ENCODE data around the gene NUTM2D.
"Not testable (repeated sequence)": the region's sequence is repeated elsewhere in the genome, so short reads cannot be mapped to it uniquely, and the experiment has no call there.

Gene NUTM2D

GRCh38 chr10:87357444-87357843 lies at the start of gene NUTM2D:
NUTM2D (plus strand) TSS chr10:87357744; CDS start chr10:87358266, 522 bp downstream.
- not testable (repeated sequence) for DNase-seq (ENCODE audit: low read depth, low spot score)

- not testable (repeated sequence) for DNase-seq (ENCODE audit: low read depth, low spot score)
Measured at GRCh38 chr10:87308702-87309101, 48.8 kb upstream of the NUTM2D start.

- not testable (repeated sequence) for DNase-seq (ENCODE audit: low read depth, low spot score)
Measured at GRCh38 chr10:87309657-87310056, 47.9 kb upstream of the NUTM2D start.

GRCh38 chr10:87311521-87311920 lies 46.0 kb upstream of the NUTM2D start:
- not testable (repeated sequence) for DNase-seq (ENCODE audit: low read depth, low spot score)

GRCh38 chr10:87313649-87314359 lies 43.7 kb upstream of the NUTM2D start:
- not testable (repeated sequence) for DNase-seq (ENCODE audit: low read depth, low spot score)

GRCh38 chr10:87314360-87314973 lies 43.1 kb upstream of the NUTM2D start:
- DNase-seq (ENCODE audit: low read depth, low spot score) = not testable (repeated sequence)

- not testable (repeated sequence) for DNase-seq (ENCODE audit: low read depth, low spot score)
Measured at GRCh38 chr10:87321505-87321904, 36.0 kb upstream of the NUTM2D start.

- not testable (repeated sequence) for DNase-seq (ENCODE audit: low read depth, low spot score)
Measured at GRCh38 chr10:87324559-87324958, 33.0 kb upstream of the NUTM2D start.

- not testable (repeated sequence) for DNase-seq (ENCODE audit: low read depth, low spot score)
Measured at GRCh38 chr10:87327958-87328357, 29.6 kb upstream of the NUTM2D start.

- not testable (repeated sequence) for DNase-seq (ENCODE audit: low read depth, low spot score)
Measured at GRCh38 chr10:87329131-87329530, 28.4 kb upstream of the NUTM2D start.

- not testable (repeated sequence) for DNase-seq (ENCODE audit: low read depth, low spot score)
Measured at GRCh38 chr10:87332687-87333086, 24.9 kb upstream of the NUTM2D start.

- DNase-seq (ENCODE audit: low read depth, low spot score) = not testable (repeated sequence)
Measured at GRCh38 chr10:87340411-87340810, 17.1 kb upstream of the NUTM2D start.

GRCh38 chr10:87341546-87342142 lies 15.9 kb upstream of the NUTM2D start:
- not testable (repeated sequence) for DNase-seq (ENCODE audit: low read depth, low spot score)

GRCh38 chr10:87342249-87342710 lies 15.3 kb upstream of the NUTM2D start:
- DNase-seq (ENCODE audit: low read depth, low spot score) = peak; percentile 90

GRCh38 chr10:87342711-87343258 lies 14.8 kb upstream of the NUTM2D start:
- DNase-seq (ENCODE audit: low read depth, low spot score) = peak; percentile 88

- not testable (repeated sequence) for DNase-seq (ENCODE audit: low read depth, low spot score)
Measured at GRCh38 chr10:87345743-87346142, 11.8 kb upstream of the NUTM2D start.

- DNase-seq (ENCODE audit: low read depth, low spot score) = not testable (repeated sequence)
Measured at GRCh38 chr10:87350161-87350560, 7.4 kb upstream of the NUTM2D start.

- DNase-seq (ENCODE audit: low read depth, low spot score) = not testable (repeated sequence)
Measured at GRCh38 chr10:87352825-87353224, 4.7 kb upstream of the NUTM2D start.

- DNase-seq (ENCODE audit: low read depth, low spot score) = not testable (repeated sequence)
Measured at GRCh38 chr10:87355110-87355509, 2.4 kb upstream of the NUTM2D start.

GRCh38 chr10:87358159-87358558 lies 615 bp downstream of the NUTM2D start:
- peak; percentile 63 for DNase-seq (ENCODE audit: low read depth, low spot score)

- DNase-seq (ENCODE audit: low read depth, low spot score) = not testable (repeated sequence)
Measured at GRCh38 chr10:87369514-87370112, 12.1 kb downstream of the NUTM2D start.

GRCh38 chr10:87374091-87374490 lies 16.5 kb downstream of the NUTM2D start:
- DNase-seq (ENCODE audit: low read depth, low spot score) = not testable (repeated sequence)
